Activated naive CD4-positive, alpha-beta T cell treated with anti-CD3 and anti-CD28 coated beads, Interleukin-2, amount 50 U/mL, for 72 hours (primary cell): ENCODE results near the gene NINJ2. TPM values are rescaled to one million over a fixed set of nuclear protein-coding genes. Genes with fewer than 3 reads are reported as not detected.

Source experiments
- ATAC-seq, 2 donors: fragments of 150-1000 bp; cut with Tn5 transposase; 2 replicates each; pipeline ENCODE4 v1.10.0; 2021; ENCODE audit warnings: mild to moderate bottlenecking in 2 of 2, moderate library complexity in 2 of 2
- DNase-seq, 2 donors: peaks; one replicate each; pipeline ENCODE4 v3.0.0; 2021 to 2022; ENCODE audit warnings: low spot score in 2 of 2
- H3K27ac Mint-ChIP-seq, 2 donors: one replicate each; pipeline ENCODE4 v1.8.0; 2022; ENCODE audit warnings: mild to moderate bottlenecking in 2 of 2, mixed read lengths in 2 of 2
- H3K36me3 Mint-ChIP-seq, 2 donors: one replicate each; pipeline ENCODE4 v1.8.0; 2022; ENCODE audit warnings: mixed read lengths in 2 of 2
- H3K9me3 Mint-ChIP-seq, 2 donors: one replicate each; pipeline ENCODE4 v1.8.0; 2022; ENCODE audit warnings: mixed read lengths in 2 of 2
- total RNA-seq, 2 donors: library from RNA; stranded (reverse); gene quantifications; one replicate each; pipeline ENCODE4 v1.2.3, GENCODE V29; 2022

The NINJ2 gene
- total RNA-seq, 2 donors from 2014 or later, result 1.4 to 6.1 TPM

DNA sequence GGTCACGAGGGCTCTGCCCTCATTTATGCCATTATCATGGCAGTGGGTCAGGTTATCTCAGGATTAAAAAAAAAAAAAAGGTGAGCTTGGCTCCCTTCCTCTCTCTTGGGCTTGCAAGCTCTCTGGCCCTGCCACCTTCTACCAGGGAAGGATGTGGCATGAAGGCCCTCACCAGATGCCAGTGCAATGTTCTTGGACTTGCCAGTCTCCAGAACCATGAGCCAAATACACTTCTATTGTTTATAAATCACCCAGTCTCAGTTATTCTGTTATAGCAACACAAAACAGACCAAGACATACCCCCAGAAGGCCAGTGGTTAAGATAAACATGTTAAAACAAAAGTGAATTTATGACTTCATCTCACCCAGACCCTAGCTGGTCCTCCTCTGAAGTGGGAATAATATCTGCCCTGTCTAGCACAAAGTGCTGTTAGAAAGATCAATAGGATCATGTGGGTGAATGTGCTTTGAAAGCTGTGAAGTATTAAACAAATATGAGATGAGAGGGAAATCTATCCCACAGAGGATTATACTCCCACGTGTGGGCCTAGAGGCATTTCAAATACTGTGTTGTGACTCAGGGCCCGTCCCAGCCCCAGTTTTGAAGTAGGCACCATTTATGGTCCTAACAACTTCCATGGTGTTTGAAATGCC is 88.6 kb downstream of the NINJ2 start:
- no peak for DNase-seq
- ATAC-seq, result peak in 1 of 2 donors; percentile 19
- Mint-ChIP-seq H3K27ac (peak overlapping the region in 1 of 2 donors; percentile 29), H3K36me3 (peaks cover 0 to 15% of the 10 kb centered on the region in 2 donors), H3K9me3 (no peaks in the 10 kb centered on the region)

DNA sequence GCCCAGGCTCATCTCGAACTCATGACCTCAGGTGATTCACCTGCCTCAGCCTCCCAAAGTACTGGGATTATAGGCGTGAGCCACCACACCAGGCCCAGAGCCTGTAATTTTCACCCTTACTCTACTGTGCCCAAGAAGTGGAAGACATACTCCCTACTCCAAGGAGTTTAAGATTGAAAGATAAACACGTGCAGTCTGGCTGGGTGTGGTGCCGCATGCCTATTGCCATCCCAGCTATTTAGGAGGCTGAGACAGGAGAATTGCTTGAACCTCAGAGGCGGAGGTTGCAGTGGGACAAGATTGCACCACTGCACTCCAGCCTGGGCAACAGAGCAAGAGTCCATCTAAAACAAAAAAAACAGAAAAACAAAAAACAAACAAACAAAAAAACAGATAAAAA is 90.0 kb downstream of the NINJ2 start:
- peak overlapping the region; percentile 60 for H3K27ac Mint-ChIP-seq
- ATAC-seq (no peak), DNase-seq (no peak)
- no peaks in the 10 kb centered on the region for H3K9me3 Mint-ChIP-seq
- H3K36me3 Mint-ChIP-seq, result peaks cover 0 to 15% of the 10 kb centered on the region in 2 donors

DNA sequence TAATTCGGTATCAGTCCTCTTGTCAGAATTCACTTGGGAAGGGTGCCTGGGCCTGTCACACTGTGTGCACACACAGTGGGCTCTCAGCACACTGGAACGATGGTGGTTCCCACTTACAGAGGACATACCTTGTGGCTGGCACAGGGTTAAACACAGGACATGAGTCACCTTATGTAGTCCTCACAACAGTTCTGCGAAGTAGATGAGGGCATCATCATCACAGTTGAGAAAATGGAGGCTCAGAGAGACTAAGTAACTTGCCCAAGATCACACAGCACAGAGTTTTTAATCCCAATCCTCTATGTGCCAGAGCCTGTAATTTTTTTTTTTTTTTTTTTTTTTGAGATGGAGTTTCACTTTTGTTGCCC is 90.7 kb downstream of the NINJ2 start:
- DNase-seq (no peak), ATAC-seq (peak; percentile 61 to 82)
- Mint-ChIP-seq H3K27ac (peak overlapping the region; percentile 52 to 60), H3K36me3 (peaks cover 0 to 15% of the 10 kb centered on the region in 2 donors), H3K9me3 (no peaks in the 10 kb centered on the region)

DNA sequence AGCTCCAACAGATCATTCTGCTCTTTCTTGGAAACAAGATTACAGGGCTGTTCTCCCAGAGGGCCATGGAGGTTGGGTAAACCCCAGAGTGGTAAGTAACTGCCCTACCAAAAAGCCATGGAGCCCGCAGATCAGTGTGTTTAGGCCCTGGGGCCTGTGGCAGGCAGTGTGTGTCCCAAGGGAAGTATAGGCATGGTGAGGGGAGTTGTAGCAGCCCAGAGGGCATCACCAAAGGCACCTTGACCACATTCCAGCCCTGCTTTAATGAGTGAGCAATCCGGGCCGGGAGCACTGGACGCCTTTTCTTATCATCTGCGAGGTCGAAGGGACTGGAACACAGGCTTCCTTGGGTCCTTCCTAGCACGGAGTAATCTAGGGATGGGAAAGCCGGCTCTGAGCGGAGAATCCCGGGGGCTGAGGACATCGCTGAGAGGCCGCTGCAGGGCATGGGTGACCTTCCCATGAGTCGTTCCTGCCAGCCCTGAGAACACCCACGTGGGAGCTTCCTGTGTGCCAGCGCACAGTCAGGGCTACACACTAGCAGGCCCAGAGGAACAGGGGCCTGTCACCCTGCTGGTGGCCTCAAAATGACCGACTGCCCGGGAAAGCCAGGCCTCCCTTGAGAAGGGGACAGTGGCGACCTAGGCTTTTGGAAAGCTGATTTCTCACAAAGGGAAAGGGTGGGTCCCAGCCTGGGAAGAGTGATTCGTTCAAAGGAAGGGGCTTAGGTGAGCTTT is 91.3 kb downstream of the NINJ2 start:
- H3K9me3 Mint-ChIP-seq, result no peaks in the 10 kb centered on the region
- DNase-seq, result no peak
- peaks cover 0 to 15% of the 10 kb centered on the region in 2 donors for H3K36me3 Mint-ChIP-seq
- ATAC-seq, result peak in 1 of 2 donors; percentile 13
- peak overlapping the region; percentile 52 to 60 for H3K27ac Mint-ChIP-seq

DNA sequence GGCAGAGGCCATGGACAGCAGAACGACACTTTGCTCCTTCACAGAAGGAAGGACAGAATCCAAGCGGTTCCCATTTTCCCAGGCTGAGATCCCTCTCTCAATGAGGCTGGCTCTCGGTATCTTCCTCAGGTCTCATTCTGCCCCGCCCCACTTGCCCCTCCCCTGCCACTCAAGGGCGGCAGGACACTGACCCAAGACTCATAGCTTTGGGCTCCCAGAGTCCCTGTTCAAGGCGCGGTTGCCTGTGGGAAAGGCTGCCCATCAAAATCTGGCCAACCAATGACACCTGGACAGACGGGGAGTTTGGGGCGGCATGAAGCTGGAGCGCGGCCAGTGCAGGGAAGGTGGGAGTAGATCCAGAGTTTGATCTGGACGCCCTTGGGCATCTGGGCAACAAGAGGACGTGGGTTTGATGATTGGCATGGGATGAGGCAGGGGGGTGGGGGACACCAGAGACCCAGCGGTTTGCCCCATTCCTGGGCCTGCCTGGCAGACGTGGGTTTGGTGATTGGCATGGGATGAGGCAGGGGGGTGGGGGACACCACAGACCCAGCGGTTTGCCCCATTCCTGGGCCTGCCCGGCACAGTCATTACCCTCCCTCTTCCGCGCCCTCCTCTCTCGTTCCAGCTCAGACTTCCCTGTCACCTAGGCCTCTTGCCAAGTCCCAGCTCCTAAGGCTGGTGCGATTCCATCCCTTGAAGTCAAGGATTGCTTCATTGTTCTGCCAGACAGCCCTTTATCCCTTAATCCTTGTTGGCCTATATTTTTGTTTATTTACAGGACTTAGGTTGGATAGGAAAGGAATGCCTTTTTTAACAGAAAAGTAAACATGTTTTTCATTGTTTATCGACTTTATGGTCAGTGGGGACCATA is 92.1 kb downstream of the NINJ2 start:
- Mint-ChIP-seq H3K27ac (no peak overlapping the region), H3K36me3 (peaks cover 0 to 15% of the 10 kb centered on the region in 2 donors), H3K9me3 (no peaks in the 10 kb centered on the region)
- DNase-seq (no peak), ATAC-seq (no peak)

DNA sequence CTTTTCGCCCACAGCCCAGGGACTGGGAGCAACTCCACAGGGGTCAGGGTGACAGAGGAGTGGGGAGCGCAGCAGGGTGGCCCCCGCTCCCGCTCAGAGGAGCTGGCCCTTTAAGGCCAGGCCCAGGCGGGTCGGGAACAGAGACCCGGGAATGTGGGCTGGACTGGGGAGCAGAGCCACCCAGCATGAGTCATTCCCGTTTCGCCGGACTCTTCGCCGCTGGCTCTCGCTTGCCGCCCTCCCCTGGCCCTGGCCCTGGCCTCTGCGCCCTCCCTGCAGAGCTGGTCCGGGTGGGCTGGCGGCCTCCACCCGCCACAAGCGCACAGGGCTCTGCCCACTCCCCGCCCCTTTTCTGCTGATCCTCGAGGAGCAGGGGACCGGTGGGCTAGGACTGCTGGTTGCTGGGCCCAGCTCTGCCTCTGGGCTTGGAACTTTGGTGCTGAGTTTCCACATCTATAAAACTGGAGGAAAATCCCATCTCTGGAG is 92.8 kb downstream of the NINJ2 start:
- Mint-ChIP-seq H3K9me3 (no peaks in the 10 kb centered on the region), H3K36me3 (peaks cover 0 to 15% of the 10 kb centered on the region in 2 donors), H3K27ac (no peak overlapping the region)
- ATAC-seq, result no peak
- DNase-seq, result no peak

DNA sequence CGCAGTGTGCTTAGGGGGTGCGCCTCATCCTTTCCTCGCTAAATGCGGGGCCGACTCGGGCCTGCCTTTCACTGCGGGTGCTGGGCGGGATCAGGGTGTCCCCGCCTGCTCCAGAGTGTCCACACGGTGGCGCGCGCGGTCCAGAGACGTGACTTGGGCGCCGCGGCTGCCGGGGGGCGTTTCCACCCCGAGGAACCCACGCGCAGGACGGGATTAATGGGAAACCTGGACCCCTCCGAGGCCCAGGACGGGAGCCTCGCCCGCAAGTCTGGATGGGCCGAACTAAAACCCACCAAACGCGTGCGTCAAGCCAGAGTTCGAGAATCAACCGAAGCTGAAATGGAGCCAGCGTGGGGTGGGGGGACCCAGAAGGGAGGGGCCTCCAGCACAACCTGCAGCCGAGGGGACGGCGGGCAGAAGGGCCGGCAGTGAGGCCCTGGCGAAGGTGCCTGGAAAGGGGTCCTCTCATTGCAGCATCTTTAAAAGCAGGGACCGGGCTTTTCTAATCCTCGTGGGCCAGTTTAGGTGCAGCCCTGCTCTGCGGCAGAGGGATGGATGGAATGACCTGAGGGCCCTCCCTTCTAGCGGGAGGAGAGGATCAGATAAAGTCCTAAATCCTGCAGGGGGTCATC is 93.3 kb downstream of the NINJ2 start:
- H3K36me3 Mint-ChIP-seq, result peaks cover 0 to 13% of the 10 kb centered on the region in 2 donors
- ATAC-seq (peak; percentile 79 to 90), DNase-seq (peak; percentile 84 to 94)
- no peaks in the 10 kb centered on the region for H3K9me3 Mint-ChIP-seq
- peak overlapping the region in 1 of 2 donors; percentile 75 for H3K27ac Mint-ChIP-seq

DNA sequence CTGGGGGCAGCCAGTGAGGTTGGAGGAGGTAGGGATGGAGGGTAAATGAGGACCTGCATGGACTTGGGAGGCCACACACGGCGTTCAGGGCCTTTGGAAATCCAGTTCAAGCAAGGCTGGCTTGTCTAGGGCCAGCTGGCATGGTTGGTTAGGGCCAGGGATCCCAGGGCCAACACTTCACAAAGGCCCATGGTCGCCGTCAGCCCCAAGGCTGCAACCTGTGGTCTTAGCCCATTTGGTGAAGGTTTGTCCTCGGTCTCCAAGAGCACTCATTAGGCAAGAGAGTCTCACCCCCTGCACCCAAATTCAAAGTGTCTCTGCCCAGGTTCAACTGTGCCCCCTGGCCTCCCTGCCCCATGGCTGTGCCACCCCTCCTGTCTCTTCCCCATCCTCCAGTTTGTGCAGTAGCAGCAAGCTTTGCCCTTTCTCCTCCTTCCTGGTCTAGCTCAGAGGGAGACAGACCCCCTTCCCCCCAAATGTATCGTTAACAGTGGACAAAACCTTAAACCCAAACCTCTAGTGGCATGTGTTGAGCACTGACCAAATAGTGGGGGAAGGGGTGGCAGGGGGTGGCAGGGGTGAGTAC is 94.1 kb downstream of the NINJ2 start:
- Mint-ChIP-seq H3K27ac (peak overlapping the region in 1 of 2 donors; percentile 75), H3K9me3 (no peaks in the 10 kb centered on the region), H3K36me3 (peaks cover 0 to 6% of the 10 kb centered on the region in 2 donors)
- ATAC-seq (no peak), DNase-seq (no peak)

DNA sequence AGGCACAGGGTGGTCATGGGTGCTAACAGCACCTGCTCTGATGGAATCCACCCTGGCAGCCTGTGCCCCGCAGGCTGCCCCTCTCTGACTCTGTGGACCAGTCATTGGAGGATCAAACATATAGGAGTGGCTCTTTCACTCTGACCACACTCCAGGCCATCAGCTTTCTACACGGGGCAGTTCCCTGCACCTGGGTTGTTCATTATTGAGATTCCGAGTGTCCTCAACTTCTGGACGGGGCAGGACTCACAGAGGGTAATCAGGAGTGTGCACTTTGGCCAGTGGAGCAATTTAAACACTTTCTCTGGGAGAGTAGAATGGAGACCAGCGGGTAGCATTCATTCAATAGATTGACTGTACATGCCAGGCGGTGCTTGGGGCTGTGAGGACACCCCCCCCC is 94.8 kb downstream of the NINJ2 start:
- no peak for ATAC-seq
- Mint-ChIP-seq H3K36me3 (peaks cover 0 to 6% of the 10 kb centered on the region in 2 donors), H3K27ac (no peak overlapping the region), H3K9me3 (no peaks in the 10 kb centered on the region)
- no peak for DNase-seq

DNA sequence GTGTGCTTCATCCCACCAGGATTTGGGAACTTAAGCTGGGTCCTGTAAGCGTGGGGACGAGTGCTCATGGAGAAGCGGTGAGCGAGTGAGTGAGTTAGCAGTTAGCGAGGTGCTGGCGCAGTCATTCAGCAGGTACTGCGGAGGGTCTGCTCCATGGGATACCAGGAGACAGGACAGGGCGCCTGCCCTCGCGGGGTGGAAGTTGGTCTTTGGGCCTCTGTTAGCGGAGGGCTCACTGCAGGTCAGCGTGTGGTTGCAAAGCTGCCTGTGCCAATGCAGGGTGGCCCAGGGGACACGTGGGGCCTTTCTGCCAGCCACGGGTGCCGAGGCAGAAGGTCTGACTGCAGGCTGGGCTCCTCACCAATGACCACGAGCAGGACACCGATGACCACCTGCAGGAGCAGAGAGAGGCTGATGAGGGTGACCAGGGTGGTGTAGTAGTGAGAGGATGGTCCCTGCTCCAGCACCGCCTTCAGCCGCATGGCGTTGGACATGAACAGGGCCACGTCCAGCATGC is 97.6 kb downstream of the NINJ2 start:
- no peak for DNase-seq
- Mint-ChIP-seq H3K27ac (peak overlapping the region; percentile 5 to 31), H3K36me3 (no peaks in the 10 kb centered on the region), H3K9me3 (no peaks in the 10 kb centered on the region)
- no peak for ATAC-seq

DNA sequence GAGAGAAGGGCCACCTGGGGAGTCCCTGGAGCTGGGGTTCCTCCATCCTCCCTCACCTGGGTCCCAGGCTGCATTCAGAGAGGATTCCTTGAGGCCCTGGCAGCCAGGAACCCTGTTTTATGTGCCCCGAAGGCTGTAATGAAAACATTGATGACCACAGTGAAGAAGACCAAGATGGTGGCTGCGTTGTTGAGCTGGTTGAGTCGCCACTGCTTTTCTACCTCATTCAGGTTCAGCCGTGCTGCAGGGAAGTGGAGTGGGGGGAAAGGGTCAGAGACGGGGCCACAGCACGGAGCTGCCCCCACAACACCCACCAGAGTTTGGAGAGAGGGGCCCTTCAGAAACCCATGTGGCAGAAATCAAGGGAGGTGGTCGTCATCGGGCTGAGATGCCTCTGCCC is 98.1 kb downstream of the NINJ2 start:
- Mint-ChIP-seq H3K9me3 (no peaks in the 10 kb centered on the region), H3K36me3 (no peaks in the 10 kb centered on the region), H3K27ac (no peak overlapping the region)
- no peak for DNase-seq
- ATAC-seq, result no peak

DNA sequence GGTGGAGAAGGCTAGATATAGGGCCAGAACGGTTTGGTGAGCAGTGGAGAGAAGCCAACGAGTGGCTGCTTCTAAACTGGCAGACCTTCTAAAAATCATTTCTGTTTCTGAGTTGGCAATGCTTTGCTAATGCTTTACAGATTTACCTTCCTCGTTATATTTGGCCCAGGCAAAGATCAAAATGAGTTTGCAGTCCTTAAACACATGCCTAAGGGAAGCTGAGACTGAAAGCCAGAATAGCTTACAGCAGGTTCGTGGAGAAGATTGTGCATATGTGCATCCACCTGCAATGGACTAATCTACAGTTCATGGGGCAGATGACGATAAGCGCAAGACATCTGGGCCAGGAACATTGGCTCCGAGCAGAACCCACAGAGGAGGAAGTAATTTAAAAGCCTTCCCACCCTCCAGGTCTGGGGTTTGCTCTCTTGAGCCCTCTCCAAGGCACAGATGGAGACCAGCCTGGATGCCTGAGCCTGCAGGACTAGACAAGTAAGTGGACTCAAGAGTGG is 99.4 kb downstream of the NINJ2 start:
- H3K9me3 Mint-ChIP-seq, result no peaks in the 10 kb centered on the region
- ATAC-seq, result peak; percentile 13 to 30
- H3K27ac Mint-ChIP-seq, result peak overlapping the region; percentile 58 to 80

DNA sequence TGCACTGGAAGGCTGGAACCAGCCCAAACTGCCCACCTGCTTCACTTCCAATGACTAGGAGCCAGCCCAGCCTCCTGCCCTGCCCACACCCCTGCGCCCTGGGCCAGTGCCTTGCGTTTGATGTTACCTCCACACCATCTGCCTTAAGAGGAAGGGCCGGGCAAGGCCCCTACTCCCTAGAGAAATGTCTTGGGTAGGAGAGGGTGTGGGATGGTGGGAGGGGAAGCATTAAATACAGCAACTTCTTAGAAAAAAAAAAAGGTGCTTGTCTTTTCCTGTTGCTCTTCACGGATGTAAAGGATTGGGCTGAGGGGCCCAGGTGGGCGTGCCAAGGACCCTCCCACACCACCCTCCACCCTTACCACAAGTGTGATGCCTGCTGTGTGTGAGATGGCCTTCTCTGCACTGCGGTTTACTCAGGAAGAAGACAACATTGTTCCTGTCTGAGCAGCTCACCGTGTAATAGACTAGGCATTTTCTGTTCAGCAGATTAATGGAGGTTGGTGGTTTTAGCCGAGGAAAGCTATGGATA is 99.9 kb downstream of the NINJ2 start:
- DNase-seq, result no peak
- peak overlapping the region; percentile 2 to 80 for H3K27ac Mint-ChIP-seq
- H3K36me3 Mint-ChIP-seq, result no peaks in the 10 kb centered on the region
- no peaks in the 10 kb centered on the region for H3K9me3 Mint-ChIP-seq
- ATAC-seq, result peak; percentile 67 to 84

More for the DNA sequence above, 99.4 kb downstream of the NINJ2 start:
- no peaks in the 10 kb centered on the region for H3K36me3 Mint-ChIP-seq
- no peak for DNase-seq

DNA sequence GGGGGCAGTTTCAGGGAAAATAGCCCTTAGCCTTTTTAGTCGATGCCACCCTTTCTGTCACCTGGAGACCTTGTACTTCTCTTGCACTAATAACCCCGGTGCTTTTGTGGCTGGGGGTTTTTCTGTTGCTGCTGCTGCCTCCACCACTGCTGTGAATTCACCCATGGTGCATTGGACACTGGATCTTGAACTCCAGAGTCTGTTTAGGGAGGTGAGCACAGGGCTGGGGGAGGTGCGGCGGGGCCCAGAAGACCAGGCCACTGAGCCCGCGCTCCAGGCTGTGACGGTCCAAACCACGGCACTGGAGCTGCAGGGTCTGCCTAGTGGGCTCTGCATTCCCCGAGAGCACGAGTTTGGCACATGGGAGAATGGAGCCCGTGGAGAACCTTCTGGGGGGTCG is 100.6 kb downstream of the NINJ2 start:
- Mint-ChIP-seq H3K9me3 (no peaks in the 10 kb centered on the region), H3K27ac (peak overlapping the region in 1 of 2 donors; percentile 80), H3K36me3 (no peaks in the 10 kb centered on the region)
- DNase-seq, result no peak
- ATAC-seq, result no peak

DNA sequence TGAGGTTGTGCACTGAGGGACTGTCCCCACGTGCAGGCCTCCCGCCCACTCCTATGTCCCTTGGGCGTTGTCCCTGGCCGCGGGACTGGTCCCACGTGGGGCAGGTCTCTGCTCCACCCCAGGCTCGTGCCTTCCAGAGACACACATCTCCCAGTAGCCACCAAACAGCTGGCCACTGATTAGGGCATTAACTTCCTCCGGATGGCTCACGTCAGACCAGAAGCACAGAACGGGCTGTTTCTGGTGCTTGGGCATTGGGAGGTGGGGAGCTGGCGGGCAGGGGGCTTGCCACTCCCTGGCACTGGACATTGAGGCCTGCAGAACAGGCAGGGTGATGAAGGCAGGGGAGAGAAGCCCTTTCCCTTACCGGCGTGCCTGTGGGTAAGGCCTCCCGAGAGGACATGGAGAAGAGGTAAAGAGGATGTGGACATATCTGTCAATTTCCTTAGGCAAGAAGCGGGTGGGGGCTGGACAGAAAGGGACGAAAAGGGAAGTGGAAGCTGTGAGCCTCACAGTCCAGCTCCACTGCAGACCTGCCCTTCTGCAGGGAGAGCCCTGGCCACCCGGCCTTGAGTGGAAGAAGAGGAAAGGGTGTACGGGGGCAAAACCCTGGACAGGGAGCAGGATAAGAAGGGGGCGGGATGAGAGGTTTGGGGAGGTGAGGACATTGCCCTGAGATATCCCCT is 101.2 kb downstream of the NINJ2 start:
- DNase-seq (no peak), ATAC-seq (no peak)
- H3K27ac Mint-ChIP-seq, result peak overlapping the region in 1 of 2 donors; percentile 22
- no peaks in the 10 kb centered on the region for H3K9me3 Mint-ChIP-seq
- no peaks in the 10 kb centered on the region for H3K36me3 Mint-ChIP-seq
